Activated T-helper 1 cell treated with anti-CD3 and anti-CD28 coated beads, Interleukin-2, amount 50 U/mL, for 16 hours (primary cell): ENCODE data around the gene GTF2H4.
"Not testable (repeated sequence)": the region's sequence is repeated elsewhere in the genome, so short reads cannot be mapped to it uniquely, and the experiment has no call there.

Experiments
- DNase-seq, 2 donors: peaks; one replicate each; pipeline ENCODE4 v3.0.0-alpha.2; 2020; ENCODE audit warnings: low read depth in 1 of 2, low spot score in 1 of 2

Gene GTF2H4

DNA sequence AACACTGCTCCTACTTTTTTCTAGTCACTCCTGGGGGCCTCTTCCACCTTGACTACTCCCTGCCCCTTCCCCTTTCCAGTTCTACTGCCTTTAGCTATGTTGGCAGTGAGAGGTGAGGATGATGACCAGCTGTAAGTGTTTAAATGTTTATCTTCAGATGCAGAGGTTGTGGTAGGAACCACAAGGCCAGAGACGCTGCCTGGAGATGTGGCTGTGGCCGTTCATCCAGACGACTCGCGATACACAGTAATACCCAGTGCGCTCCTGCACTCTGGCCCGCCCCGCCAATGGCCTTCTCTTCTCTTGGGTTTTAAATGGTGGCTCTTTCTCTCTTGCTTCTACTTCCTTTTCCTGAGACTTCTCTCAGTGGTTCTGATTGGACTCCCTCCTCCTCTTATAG is 10.7 kb downstream of the GTF2H4 start:
- DNase-seq: no peak

DNA sequence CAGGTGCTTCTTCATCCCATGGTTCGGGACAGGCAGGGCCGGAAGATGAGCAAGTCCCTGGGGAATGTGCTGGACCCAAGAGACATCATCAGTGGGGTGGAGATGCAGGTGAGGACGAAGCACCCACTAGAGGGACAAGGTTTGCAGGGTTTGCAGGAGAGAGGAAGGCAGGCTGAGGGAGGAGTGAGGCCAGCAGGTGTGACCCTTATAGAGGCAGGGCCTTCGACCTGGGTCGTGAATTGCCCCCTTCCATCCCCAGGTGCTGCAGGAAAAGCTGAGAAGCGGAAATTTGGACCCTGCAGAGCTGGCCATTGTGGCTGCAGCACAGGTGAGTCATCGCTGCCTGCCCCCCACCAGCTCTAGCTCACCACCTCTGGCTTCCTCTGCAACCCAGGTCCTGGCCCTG is 14.4 kb downstream of the GTF2H4 start:
- DNase-seq: no peak

DNA sequence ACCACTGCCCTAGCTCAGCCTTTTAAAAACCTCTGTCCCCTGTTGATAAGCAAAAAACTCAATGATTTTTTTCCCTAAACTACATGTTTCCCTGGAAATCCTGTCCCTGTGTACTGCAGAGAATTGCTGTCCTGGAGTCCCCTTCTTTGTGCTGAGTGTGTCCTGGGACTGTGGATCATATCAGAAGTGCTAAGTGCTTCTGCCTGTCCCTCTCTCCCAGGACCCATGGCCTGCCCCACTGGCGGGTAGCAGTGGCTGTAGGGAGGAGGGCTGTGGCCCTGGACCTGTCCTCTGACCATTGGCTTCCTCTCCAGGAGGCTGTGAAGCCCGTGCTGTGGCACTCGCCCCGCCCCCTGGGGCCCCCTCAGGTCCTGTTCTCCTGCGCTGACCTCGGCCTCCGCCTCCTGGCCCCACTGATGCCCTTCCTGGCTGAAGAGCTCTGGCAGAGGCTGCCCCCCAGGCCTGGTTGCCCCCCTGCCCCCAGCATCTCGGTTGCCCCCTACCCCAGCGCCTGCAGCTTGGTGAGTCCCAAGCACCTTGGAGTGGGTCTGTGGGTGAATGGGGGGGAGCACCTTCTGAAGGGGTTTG is 16.1 kb downstream of the GTF2H4 start:
- not testable (repeated sequence) for DNase-seq

DNA sequence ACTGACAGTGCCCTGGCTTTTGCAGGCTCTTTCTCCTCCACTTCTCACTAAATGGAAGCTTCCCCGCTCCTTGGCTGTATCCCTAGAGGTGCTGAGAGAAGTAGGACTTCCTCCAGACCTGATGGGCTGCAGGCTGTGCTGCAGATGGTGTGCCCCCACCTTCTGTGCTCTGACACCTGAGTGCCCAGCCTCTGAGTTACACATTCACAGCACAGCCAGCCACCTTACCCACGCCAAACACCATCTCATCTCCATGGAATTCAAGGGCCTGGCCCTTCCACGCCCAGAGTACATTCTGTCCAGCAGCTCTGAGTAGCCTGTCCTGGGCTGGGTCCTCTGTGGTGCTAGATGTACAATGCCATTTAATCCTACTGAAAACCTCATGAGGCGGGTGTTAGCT is 18.6 kb downstream of the GTF2H4 start:
- DNase-seq: no peak

DNA sequence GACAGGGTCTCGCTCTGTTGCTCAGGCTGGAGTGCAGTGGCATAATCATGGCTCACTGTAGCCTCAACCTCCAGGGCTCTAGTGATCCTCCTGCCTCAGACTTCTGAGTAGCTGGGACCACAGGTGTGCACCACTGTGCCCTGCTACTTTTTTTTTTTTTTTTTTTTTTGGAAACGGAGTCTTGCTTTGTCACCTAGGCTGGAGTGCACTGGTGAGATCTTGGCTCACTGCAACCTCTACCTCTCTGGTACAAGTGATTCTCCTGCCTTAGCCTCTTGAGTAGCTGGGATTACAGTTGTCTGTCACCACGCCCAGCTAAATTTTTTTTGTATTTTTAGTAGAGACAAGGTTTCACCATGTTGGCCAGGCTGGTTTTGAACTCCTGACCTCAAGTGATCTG is 19.1 kb downstream of the GTF2H4 start:
- DNase-seq: not testable (repeated sequence)

DNA sequence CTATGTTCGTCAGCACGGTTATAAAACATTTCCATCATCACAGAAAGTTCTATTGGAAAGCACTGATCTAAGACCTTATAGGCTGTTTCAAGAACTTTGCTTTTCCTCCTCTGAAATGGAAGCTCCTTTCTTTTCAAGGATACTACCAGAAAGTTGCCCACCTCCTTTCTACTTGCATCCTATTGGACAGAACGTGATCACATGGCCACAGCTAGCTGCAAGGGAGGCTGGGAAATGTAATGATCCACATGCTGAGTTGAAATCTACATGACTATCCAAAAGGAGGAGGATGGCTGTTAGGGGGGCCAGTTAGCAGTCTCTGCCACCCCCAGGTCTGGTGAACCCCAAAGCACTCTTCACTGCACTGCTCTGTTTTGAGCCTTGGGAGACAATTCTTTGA is 20.7 kb downstream of the GTF2H4 start:
- no peak for DNase-seq

DNA sequence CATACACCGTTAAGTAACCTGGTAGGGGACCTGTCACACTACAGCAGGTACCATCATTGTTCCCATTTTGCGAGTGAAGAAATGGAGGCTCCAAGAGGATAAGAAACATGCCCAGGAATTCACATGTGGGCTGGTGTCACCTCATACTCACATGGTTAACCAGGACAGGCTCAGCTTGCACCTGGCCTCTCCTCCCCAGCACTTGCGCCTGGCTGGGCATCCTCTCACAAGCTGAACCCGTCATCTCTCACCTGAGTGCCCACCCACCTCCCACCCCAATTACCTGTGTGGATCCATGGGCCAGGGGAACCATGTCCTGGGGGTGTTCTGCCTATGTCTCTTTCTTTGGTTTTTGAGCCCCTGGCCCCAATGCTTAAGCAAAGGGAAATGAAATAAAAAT is 22.5 kb downstream of the GTF2H4 start:
- no peak for DNase-seq

DNA sequence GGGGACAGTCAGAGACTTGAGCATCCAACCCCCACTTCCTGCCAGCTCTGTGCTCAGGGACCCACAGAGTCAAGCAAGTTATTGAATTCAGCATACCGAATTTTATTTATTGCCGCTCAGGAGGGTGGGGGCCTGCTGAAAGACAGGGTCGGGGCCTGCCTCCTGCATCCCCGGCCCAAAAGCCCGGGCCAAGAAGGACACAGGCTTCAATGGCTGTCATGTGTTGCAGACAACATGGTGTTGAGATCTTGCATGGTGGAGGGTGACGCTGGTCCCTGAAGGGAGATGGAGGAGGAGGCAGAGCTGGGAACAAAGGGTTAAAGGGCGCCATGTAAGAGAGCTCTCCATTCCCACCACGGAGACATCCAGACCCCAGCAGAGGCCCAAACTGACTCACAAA is 23.3 kb downstream of the GTF2H4 start:
- no peak for DNase-seq

DNA sequence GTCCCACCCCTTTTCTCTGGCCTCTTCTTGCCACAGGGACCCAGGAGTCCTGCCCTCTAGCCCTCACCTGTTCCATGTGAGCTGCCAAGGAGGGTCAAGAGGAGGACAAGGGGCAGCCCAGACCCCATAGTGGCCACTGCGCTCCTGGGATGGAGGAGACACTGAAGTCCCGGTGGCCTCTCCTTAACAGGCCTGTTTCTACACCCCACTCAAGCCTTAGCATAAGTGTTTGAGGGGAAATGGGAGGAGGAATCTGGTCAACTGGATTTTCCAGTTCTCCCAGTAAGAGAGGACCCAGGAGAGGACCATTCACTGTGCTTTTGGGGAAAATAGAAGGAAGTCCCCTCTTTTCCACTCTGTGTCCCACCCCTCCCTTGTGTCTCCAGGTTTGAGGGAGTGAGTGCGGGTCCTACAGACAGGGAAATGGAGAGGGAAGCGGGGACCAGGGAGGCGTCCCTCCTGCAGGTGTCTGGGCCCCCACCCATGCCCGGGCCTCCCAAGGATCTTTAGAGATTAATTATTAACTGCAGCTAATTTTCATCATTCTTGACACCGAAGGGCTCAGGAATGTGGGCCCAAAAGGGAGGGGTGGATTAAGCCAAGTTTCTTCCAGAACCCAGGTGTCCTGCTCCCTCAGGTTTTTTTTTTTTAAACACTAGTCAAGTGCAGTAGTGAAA is 24.1 kb downstream of the GTF2H4 start, which contains the start of gene SFTA2:
TSS of gene SFTA2 (minus strand) at position 202 of the 677 bp plus-strand sequence. CDS start at position 128, 74 bp downstream.
- no peak for DNase-seq

DNA sequence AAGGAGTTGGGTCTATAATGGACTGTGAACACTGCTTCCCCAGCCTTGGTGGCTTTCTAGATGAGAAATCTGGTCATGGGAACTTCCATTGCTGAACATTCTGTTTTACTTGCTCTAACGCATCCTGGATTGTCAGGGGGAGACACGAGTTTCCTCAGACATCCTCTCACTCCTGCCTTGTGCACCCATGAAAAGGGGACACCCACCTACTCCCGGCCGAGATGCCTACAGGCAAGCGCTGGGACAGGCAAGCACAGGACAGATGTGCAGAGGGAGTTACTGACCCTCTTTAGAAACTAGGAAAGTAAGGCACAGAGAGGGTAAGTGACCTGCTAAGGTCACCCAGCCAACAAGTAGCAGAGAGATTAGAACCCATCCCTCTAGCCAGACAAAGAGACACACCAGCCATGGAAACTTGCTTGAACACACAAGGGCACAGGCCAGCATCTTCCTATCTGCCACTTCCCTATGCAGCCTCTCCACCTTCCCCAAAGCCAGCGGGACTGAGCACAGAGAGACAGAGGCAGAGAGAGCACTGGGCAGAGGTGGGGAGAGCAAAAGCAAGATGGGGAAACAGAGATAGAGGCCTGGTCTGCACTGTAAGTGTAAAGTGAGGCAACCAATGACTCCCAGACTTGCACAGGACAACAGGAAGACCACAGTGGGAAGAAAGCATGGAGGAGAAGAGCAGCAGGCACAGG is 24.8 kb downstream of the GTF2H4 start:
- no peak for DNase-seq

DNA sequence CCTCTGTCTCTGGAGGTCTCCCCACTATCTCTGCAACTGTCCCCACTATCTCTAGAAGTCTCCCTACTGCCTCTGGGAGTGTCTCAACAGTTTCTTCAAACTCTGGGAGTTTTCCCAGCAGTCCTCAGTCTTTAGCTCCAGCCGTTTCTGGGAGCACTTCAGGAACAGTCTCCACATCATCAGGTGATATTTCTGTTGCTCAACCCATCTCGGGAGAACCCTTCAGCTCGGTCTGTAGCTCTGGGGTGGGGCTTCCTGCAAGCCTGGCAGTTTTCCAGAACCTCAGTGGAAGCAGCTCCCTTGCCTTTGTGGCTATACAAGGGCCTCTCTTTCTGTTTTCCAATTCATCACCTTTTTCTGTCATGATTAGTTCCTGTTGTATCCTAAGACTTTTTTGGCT is 27.0 kb downstream of the GTF2H4 start:
- DNase-seq: no peak

DNA sequence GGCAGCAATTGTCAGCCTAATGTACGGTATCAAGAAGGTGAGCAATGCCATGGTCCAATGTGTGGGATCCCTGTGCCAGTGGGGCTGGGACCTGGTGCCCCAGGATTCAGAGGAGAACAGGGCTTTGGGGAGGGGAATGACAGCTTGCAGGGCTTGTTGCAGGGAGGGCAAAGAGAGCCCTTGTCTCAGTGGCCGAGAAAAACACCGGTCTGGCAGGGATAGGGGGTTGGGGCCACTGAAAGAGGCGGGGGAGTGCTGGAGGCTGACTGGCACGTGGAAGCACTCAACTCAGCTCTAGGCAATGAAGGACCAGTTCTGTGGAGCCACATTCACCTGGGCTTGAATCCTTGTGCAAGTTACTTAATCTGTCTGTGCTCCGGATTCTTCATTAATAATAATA is 29.3 kb downstream of the GTF2H4 start:
- no peak for DNase-seq

DNA sequence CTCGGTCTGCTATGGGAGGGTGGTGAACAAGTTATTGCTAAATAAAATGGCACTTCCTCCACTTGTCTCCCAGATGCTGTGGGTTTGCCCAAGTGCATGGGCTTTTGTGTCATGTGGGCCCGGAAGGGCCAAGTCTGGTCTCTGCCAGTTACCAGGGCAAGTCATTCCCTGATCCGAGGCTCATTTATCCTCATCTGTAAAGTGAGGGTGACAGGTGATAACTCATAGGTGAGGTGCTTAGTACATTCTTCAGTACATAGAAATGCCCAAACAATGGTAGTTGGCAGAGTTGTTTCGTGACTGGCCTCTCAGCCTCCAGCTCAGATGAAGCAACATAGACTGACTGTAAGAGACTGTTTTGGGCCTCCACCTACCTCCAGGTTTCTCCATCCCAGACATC is 30.7 kb downstream of the GTF2H4 start:
- no peak for DNase-seq

DNA sequence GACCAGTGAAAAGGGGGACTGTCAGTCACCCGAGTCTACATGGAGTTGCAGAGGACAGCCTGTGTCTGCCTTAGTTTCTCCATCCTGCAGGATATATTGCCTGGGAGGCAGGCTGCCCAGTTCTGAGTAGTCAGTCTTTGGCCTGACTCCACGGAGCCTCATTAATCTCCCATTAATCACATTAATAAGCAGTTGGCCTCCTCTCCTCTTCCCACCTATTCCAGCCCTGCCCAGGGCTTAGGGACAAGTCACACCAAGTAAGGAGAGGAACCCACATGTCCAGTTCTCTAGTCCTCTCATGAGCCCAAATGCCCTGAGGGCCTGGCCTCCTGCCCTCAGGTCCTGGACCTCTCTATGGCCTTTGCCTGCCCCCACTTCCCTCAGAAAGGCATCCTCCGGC is 31.5 kb downstream of the GTF2H4 start:
- no peak for DNase-seq

DNA sequence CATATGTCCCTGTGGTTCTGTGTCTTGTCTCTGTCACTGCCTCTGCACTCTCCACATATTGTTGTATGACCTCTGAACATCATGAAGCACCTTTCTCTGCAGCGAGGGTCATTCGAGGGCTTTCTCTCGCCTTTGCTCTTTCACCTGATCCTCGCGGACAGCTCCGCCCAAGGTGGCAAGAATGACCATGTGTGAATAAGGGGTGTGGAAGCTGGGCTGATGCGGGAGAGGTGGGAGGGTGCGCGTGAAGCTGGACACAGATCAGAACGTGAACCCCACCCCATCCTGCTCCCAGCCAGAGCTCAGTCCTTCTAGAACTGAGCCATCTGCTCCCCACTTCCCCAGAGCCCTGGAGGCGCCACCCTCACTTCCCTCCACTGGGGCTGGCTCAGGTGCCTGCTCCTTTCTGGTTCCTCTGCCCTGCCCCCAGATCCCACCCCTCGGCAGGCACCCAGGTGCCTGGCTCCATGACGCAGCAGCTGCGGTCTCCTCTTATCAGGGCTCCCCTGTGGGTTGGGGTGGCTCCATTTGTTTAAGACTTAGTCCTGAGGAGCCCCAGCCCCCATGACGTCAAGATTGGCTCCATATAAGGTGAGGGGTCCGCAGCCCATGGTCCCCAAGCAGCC is 32.5 kb downstream of the GTF2H4 start, which contains the start of gene MUCL3:
TSS of gene MUCL3 (plus strand) at position 613 of the 626 bp plus-strand sequence. CDS start 27 bp downstream, outside the sequence.
- no peak for DNase-seq

DNA sequence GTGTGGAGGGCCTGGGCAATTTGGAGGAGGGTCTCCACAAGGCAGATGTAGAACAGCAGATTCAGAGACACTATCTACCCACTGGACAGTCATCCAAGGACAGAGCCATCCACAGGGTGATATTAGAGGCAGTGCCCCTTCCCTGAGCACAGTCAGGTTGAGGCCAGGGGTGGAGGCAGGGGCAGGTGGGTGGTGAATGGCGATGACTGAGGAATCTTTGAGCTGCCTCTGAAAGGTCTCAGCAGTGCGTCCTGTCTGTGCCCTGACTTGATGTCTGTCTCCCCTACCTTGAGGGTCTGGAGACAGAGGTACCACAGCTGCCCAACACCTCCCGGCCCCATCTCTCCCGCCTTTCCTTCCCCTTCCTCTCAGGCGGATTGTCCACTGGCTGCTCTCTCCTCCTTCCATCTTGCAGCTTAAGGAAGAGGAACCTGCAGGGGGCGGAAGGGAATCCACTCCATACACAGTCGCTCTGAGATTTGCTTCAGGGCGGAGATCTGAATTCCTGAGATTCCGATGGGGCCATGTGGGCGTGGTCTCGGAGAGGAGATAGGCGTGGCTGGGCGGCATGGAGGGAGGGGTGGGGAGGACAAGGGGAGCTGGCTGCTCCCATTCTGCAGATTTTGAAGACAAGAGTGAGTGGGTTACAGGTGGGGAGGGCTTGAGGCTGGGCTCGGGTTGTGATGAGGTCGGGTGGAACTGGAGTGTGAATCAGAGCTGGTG is 34.5 kb downstream of the GTF2H4 start:
- no peak for DNase-seq

DNA sequence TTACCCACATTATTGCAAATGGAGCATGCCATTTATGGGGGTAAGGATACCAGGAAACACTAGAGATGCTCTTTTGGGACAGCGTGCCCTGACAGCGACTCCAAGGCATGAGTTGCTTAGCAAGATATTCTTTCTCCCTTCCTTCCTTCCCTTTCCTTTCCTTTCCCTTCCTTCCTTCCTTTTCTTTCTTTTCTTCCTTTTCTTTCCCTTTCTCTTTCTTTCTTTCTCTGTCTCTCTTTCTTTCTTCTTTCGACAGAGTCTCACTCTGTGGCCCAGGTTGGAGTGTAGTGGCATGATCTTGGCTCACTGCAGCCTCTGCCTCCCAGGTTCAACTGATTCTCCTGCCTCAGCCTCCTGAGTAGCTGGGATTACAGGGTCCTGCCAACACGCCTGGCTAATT is 36.0 kb downstream of the GTF2H4 start:
- no peak for DNase-seq

DNA sequence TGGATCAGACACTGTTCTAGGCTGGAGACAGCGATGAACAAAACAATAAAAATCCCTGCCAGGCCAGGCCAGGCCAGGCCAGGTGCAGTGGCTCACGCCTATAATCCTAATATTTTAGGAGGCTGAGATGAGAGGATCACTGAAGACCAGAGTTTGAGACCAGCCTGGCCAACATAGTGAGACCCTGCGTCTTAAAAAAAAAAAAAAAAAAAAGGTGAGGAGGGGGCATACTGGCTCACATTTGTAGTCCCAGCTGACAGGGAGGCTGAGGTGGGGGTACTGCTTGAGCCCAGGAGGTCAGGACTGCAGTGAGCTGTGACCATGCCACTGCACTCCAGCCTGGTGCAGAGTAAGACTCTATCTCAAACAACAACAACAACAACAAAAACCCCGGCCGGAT is 37.3 kb downstream of the GTF2H4 start:
- no peak for DNase-seq

DNA sequence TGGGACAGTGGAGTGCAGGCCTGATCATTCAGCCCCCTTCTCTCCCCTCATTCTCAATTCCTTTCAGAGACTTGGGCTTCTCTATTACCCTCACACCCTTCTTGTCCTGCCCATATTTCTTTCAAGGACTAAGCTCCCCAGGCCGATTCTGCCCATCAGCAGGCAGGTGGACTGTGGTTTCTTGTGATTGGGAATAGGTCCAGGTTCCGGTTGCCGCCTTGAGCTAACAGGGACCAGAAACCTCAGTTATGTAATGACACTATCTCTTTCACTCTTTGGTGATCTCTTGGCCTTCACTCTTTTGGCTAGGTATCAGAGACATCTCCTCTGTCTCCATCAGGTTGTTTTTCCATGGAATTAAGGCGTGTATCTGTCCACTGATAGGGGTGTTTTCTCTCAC is 39.2 kb downstream of the GTF2H4 start:
- no peak for DNase-seq

DNA sequence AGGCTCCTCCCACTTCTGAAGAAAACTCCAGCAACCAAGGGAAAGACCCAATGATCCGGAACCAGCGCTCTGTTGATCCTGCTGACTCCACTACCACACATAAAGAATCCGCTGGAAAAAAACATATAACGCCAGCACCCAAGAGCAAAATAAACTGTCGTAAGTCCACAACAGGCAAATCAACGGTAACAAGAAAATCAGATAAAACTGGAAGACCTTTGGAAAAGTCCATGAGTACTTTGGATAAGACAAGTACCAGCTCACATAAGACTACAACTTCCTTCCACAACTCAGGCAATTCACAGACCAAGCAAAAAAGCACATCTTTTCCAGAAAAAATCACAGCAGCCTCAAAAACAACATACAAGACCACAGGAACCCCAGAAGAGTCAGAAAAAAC is 40.8 kb downstream of the GTF2H4 start:
- no peak for DNase-seq

DNA sequence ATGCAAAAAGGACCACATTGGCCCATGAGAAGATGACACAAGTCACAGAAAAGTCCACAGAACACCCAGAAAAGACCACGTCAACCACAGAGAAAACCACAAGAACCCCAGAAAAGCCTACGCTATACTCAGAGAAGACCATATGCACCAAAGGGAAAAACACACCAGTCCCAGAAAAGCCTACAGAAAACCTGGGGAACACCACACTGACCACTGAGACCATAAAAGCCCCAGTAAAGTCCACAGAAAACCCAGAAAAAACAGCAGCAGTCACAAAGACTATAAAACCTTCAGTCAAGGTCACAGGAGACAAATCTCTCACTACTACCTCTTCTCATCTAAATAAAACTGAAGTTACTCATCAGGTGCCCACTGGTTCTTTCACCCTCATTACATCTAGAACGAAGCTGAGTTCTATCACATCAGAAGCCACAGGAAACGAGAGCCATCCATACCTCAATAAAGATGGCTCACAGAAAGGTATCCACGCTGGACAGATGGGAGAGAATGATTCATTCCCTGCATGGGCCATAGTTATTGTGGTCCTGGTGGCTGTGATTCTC is 44.0 kb downstream of the GTF2H4 start:
- no peak for DNase-seq
